HepG2 (cell line): ENCODE data around the gene C12orf43. TPM values are rescaled to one million over a fixed set of nuclear protein-coding genes. Genes with fewer than 3 reads are reported as not detected.

ENCODE experiments used
- ATAC-seq: fragments of 200-7000 bp; cut with Tn5 transposase; 3 replicates; pipeline ENCODE4 v1.9.1; 2020; ENCODE audit warnings: mild to moderate bottlenecking, moderate library complexity
- BruUV-seq: library from RNA; stranded (reverse); fragments of 400-500 nt; replicated peaks from 2 replicates; lab custom pipeline; 2021; lab: Mats Ljungman, UMichigan
- CTCF ChIA-PET: fragments of 300-600 bp; formaldehyde crosslinking; extraction: SDS; loops from one replicate; lab custom pipeline; 2021; ENCODE audit warnings: low total read pairs, inconsistent platforms, low intra/inter-chr PET ratio; lab: Yijun Ruan, JAX
- POLR2A ChIA-PET: fragments of 350-600 bp; sonication (Branson Sonifier 250); formaldehyde crosslinking; loops from one replicate; lab custom pipeline; 2020; ENCODE audit warnings: antibody characterized with exemption, inconsistent platforms; lab: Yijun Ruan, JAX
- DNase-seq: peaks from one replicate; pipeline ENCODE4 v3.0.0-alpha.2; 2015; ENCODE audit warnings: low spot score
- FAIRE-seq: peaks from 3 replicates; lab custom pipeline; 2011; peaks lifted over from hg19 to GRCh38; lab: Jason Lieb, UNC
- H2AFZ ChIP-seq: one replicate; pipeline ENCODE4 v1.6.1; 2011; ENCODE audit warnings: low read length, inconsistent platforms
- H3K27ac ChIP-seq: fragments of 300-600 bp; 3 replicates; pipeline ENCODE4 v1.8.0; 2011; ENCODE audit warnings: mixed run types, mild to moderate bottlenecking, mixed read lengths, low read length, inconsistent platforms; ENCODE audit not compliant: insufficient read depth; ENCODE audit errors: extremely low read length
- H3K27me3 ChIP-seq, 2 experiments: fragments of 200-600 bp in 1 of 2; 2 replicates in 1 of 2; 3 replicates in 1 of 2; pipeline versions ENCODE4 v1.6.0 to v1.8.0; 2011; ENCODE audit warnings: low read length in 2 of 2, mild to moderate bottlenecking in 2 of 2, moderate library complexity in 2 of 2, inconsistent platforms in 1 of 2; ENCODE audit not compliant: insufficient read depth in 2 of 2, control insufficient read depth in 1 of 2
- H3K36me3 ChIP-seq, 2 experiments: fragments of 200-600 bp in 1 of 2; replicated peaks in 1 of 2; 2 replicates in 1 of 2; 3 replicates in 1 of 2; pipeline versions ENCODE4 v1.5.1 to v1.8.0; 2011; ENCODE audit warnings: low read length in 2 of 2, inconsistent platforms in 1 of 2; ENCODE audit not compliant: insufficient read depth in 2 of 2, control insufficient read depth in 1 of 2
- H3K4me1 ChIP-seq: 2 replicates; pipeline ENCODE4 v1.5.1; 2012; ENCODE audit warnings: low read length, inconsistent platforms; ENCODE audit not compliant: insufficient read depth
- H3K4me2 ChIP-seq: 2 replicates; pipeline ENCODE4 v1.6.0; 2011; ENCODE audit warnings: low read depth, low read length, inconsistent platforms
- H3K4me3 ChIP-seq, 3 experiments: fragments of 200-600 bp in 1 of 3; sonication (generic), shearing (Covaris generic) in 1 of 3; replicated peaks in 1 of 3; 2 replicates each; pipeline ENCODE4 v1.5.1; 2011 to 2016; ENCODE audit warnings: low read length in 3 of 3, inconsistent platforms in 2 of 3, low read depth in 2 of 3, mild to moderate bottlenecking in 2 of 3, control low read depth in 1 of 3, mixed read lengths in 1 of 3; ENCODE audit not compliant: insufficient read depth in 1 of 3
- H3K79me2 ChIP-seq: one replicate; pipeline ENCODE4 v1.6.1; 2011; ENCODE audit warnings: low read length, inconsistent platforms; ENCODE audit not compliant: insufficient read depth
- H3K9ac ChIP-seq: 2 replicates; pipeline ENCODE4 v1.6.0; 2011; ENCODE audit warnings: mild to moderate bottlenecking, low read depth, low read length, inconsistent platforms; ENCODE audit not compliant: insufficient read depth
- H3K9me3 ChIP-seq: 2 replicates; pipeline ENCODE4 v1.5.1; 2012; ENCODE audit warnings: mild to moderate bottlenecking, low read length
- H4K20me1 ChIP-seq: 2 replicates; pipeline ENCODE4 v1.6.0; 2011; ENCODE audit warnings: inconsistent platforms, mild to moderate bottlenecking, low read length, moderate library complexity; ENCODE audit not compliant: insufficient read depth
- AGO2 ChIP-seq: fragments of 200-400 bp; formaldehyde crosslinking; optimal IDR thresholded peaks from 2 replicates; pipeline ENCODE3; 2017; ENCODE audit warnings: mild to moderate bottlenecking, low read depth, low read length, moderate library complexity
- FOXP1 ChIP-seq, 2 experiments: fragments of 450-650 bp in 1 of 2; IDR thresholded peaks; 2 replicates each; pipeline ENCODE4 v1.6.1; 2017 to 2018; ENCODE audit warnings: antibody characterized with exemption in 1 of 2
- JARID2 ChIP-seq: sonication (generic); formaldehyde crosslinking; IDR thresholded peaks from 2 replicates; pipeline ENCODE4 v1.8.1; 2023; ENCODE audit warnings: missing genetic modification reagents, inconsistent platforms; ENCODE audit not compliant: insufficient replicate concordance
- RBFOX2 ChIP-seq: fragments of 200-400 bp; formaldehyde crosslinking; IDR thresholded peaks from 2 replicates; pipeline ENCODE4 v1.6.1; 2017; ENCODE audit warnings: low read depth, mild to moderate bottlenecking, low read length
- SAFB2 ChIP-seq: sonication (generic); formaldehyde crosslinking; IDR thresholded peaks from 2 replicates; pipeline ENCODE4 v1.5.1; 2020; ENCODE audit warnings: missing genetic modification reagents, low read depth, mild to moderate bottlenecking, borderline replicate concordance
- SATB2 ChIP-seq: sonication (generic); formaldehyde crosslinking; IDR thresholded peaks from 2 replicates; pipeline ENCODE4 v1.5.0; 2020; ENCODE audit warnings: missing genetic modification reagents
- SCMH1 ChIP-seq: sonication (generic); formaldehyde crosslinking; IDR thresholded peaks from 2 replicates; pipeline ENCODE4 v1.9.0; 2021; ENCODE audit warnings: missing genetic modification reagents, mild to moderate bottlenecking, borderline replicate concordance
- SMYD3 ChIP-seq: sonication (generic); formaldehyde crosslinking; IDR thresholded peaks from 2 replicates; pipeline ENCODE4 v1.8.1; 2023; ENCODE audit warnings: mild to moderate bottlenecking, missing genetic modification reagents
- ZBTB7A ChIP-seq: sonication (generic); formaldehyde crosslinking; IDR thresholded peaks from 2 replicates; pipeline ENCODE4 v1.8.0; 2022; ENCODE audit warnings: mild to moderate bottlenecking, missing genetic modification reagents
- ZNF564 ChIP-seq: sonication (generic); formaldehyde crosslinking; IDR thresholded peaks from 2 replicates; pipeline ENCODE4 v1.8.1; 2023; ENCODE audit warnings: mild to moderate bottlenecking, missing genetic modification reagents
- ZNF746 ChIP-seq: sonication (generic); formaldehyde crosslinking; IDR thresholded peaks from 2 replicates; pipeline ENCODE4 v1.8.0; 2022; ENCODE audit warnings: mild to moderate bottlenecking, missing genetic modification reagents
- ZNF781 ChIP-seq: sonication (generic); formaldehyde crosslinking; IDR thresholded peaks from 2 replicates; pipeline ENCODE4 v1.5.1; 2020; ENCODE audit warnings: borderline replicate concordance, mild to moderate bottlenecking, missing genetic modification reagents; ENCODE audit errors: not compliant biosample characterization
- ZNF878 ChIP-seq: sonication (generic); formaldehyde crosslinking; IDR thresholded peaks from 2 replicates; pipeline ENCODE4 v1.8.1; 2023; ENCODE audit warnings: mild to moderate bottlenecking, missing genetic modification reagents, moderate library complexity
- ZNF879 ChIP-seq: sonication (generic); formaldehyde crosslinking; IDR thresholded peaks from 2 replicates; pipeline ENCODE4 v1.8.1; 2023; ENCODE audit warnings: missing genetic modification reagents
- ZNF891 ChIP-seq: sonication (generic); formaldehyde crosslinking; IDR thresholded peaks from 2 replicates; pipeline ENCODE4 v1.5.0; 2020; ENCODE audit warnings: mild to moderate bottlenecking, missing genetic modification reagents
- WGBS: methylation state at CpG from one replicate; pipeline ENCODE4 v1.1.6; 2017; ENCODE audit warnings: low lambda C conversion rate; 5-methylcytosine and 5-hydroxymethylcytosine counted together
- in situ Hi-C: cut with HindIII; loops from 2 replicates; pipeline ENCODE4 v1.10.0; 2017; ENCODE audit warnings: low pct_unique_long_range_greater_than_20kb; ENCODE audit not compliant: extremely low pct_ligation_motif_present
- intact Hi-C: fragments of 100-400 bp; cut with micrococcal nuclease; formaldehyde crosslinking; loops from one replicate; pipeline ENCODE4 v1.10.0; 2022; ENCODE audit not compliant: unreplicated experiment
- polyA plus RNA-seq, 8 experiments: library from polyadenylated mRNA; depleted of rRNA in 3 of 8; stranded (reverse) in 7 of 8; unstranded in 1 of 8; fragments of >200 nt; fragmentation: Illumina TruSeq in 4 of 8; extraction: Trizol in 4 of 8; gene quantifications; 2 replicates each; pipeline versions ENCODE4 v1.2.1 to v1.2.3, GENCODE V29; 2011 to 2016; ENCODE audit warnings: low read depth in 4 of 8, missing spikeins in 1 of 8, mixed read lengths in 1 of 8; ENCODE audit not compliant: insufficient read depth in 1 of 8
- total RNA-seq, 5 experiments: library from RNA; depleted of rRNA; stranded (reverse); fragments of >200 nt; fragmentation: Illumina TruSeq; extraction: Trizol; gene quantifications; 2 replicates each; pipeline ENCODE4 v1.2.3, GENCODE V29; 2016; ENCODE audit warnings: low read depth in 1 of 5
- TF ChIP-seq, protein P1 (sequence below): IDR thresholded peaks from 2 replicates; pipeline ENCODE4 v1.6.1; 2016; ENCODE audit warnings: mild to moderate bottlenecking
- TF ChIP-seq, protein P2 (sequence below): IDR thresholded peaks from 2 replicates; pipeline ENCODE4 v1.6.1; 2016; ENCODE audit warnings: mild to moderate bottlenecking, missing biosample characterization, missing genetic modification reagents

Gene C12orf43
- total and polyA plus RNA-seq, 2 of the 13 experiments (the other 11 are each of a cell fraction or from before 2014, with no cell fraction given), result 7.9 to 11.1 TPM

DNA sequence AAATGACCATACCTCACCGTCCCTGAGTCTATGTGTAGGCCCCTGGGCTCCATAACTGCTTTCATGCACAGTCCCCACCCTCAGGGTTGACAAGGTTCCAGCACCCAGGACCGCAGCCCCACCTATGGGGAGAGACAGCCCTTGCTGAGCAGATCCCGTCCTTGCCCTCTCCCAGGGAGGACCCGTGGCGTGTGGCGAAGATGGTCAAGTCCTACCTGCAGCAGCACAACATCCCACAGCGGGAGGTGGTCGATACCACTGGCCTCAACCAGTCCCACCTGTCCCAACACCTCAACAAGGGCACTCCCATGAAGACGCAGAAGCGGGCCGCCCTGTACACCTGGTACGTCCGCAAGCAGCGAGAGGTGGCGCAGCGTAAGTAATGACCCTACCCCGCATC, 27.6 kb downstream of the C12orf43 start:
- Histone ChIP-seq H3K79me2 (peaks cover 11% of the 10 kb centered on the region), H3K4me2 (no peak overlapping the region), H3K9ac (no peak overlapping the region), H3K27ac (no peak overlapping the region), H3K27me3 (no peaks in the 10 kb centered on the region), H3K9me3 (no peaks in the 10 kb centered on the region), H2AFZ (no peak overlapping the region), H3K4me3 (no peak overlapping the region), H3K36me3 (peaks cover 26 to 46% of the 10 kb centered on the region in 2 experiments), H4K20me1 (no peaks in the 10 kb centered on the region), H3K4me1 (peaks cover 25% of the 10 kb centered on the region)
- no TSS peak for BruUV-seq
- 100% methylated on average over 17 of the region's 17 CpGs for WGBS
- FAIRE-seq (no peak), ATAC-seq (peak; percentile 33; the same call in 2 of the 3 replicates), DNase-seq (no peak)
- ChIA-PET POLR2A (interaction anchor here (5.5 kb wide), 1 partner anchor 9 kb away, joined by 56 read pairs; the partner anchor contains the start of gene HNF1A), CTCF (no interaction called here)
- in situ Hi-C loops (no loop called here), intact Hi-C loops (no loop called here)
- no peak for TF ChIP-seq SCMH1
- no peak for TF ChIP-seq SATB2 (CRISPR knock-in tag)
- TF ChIP-seq ZNF878 (CRISPR knock-in tag), result no peak
- peak; percentile 88 for TF ChIP-seq AGO2
- peak; percentile 54 for TF ChIP-seq RBFOX2

- ChIA-PET CTCF (no interaction called here), POLR2A (no interaction called here)
- Histone ChIP-seq H4K20me1 (no peaks in the 10 kb centered on the region), H3K4me1 (peaks cover 29% of the 10 kb centered on the region), H3K4me3 (no peak overlapping the region), H3K27me3 (no peaks in the 10 kb centered on the region), H2AFZ (no peak overlapping the region), H3K9me3 (no peaks in the 10 kb centered on the region), H3K36me3 (peaks cover 22 to 41% of the 10 kb centered on the region in 2 experiments), H3K27ac (no peak overlapping the region), H3K4me2 (no peak overlapping the region), H3K79me2 (peaks cover 12% of the 10 kb centered on the region), H3K9ac (no peak overlapping the region)
- intact Hi-C loops (no loop called here), in situ Hi-C loops (no loop called here)
- BruUV-seq, result no TSS peak
- DNase-seq (no peak), FAIRE-seq (no peak), ATAC-seq (no peak)
- TF ChIP-seq ZNF746 (no peak), ZNF781 (CRISPR knock-in tag) (no peak), ZNF564 (no peak), ZNF879 (CRISPR knock-in tag) (no peak), ZNF891 (no peak), SMYD3 (CRISPR knock-in tag) (no peak), SAFB2 (CRISPR knock-in tag) (no peak), ZBTB7A (CRISPR knock-in tag) (no peak), JARID2 (CRISPR knock-in tag) (no peak), FOXP1 (IDR thresholded peaks at IDR 0.05) (no peak), FOXP1 (CRISPR knock-in tag; IDR thresholded peaks at IDR 0.05) (no peak)
- TF ChIP-seq, protein P1, sequence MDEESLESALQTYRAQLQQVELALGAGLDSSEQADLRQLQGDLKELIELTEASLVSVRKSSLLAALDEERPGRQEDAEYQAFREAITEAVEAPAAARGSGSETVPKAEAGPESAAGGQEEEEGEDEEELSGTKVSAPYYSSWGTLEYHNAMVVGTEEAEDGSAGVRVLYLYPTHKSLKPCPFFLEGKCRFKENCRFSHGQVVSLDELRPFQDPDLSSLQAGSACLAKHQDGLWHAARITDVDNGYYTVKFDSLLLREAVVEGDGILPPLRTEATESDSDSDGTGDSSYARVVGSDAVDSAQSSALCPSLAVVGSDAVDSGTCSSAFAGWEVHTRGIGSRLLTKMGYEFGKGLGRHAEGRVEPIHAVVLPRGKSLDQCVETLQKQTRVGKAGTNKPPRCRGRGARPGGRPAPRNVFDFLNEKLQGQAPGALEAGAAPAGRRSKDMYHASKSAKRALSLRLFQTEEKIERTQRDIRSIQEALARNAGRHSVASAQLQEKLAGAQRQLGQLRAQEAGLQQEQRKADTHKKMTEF (CRISPR knock-in tag), result no peak
- TF ChIP-seq, protein P2, sequence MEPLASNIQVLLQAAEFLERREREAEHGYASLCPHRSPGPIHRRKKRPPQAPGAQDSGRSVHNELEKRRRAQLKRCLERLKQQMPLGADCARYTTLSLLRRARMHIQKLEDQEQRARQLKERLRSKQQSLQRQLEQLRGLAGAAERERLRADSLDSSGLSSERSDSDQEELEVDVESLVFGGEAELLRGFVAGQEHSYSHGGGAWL, result no peak
- 97% methylated on average over 4 of the region's 4 CpGs for WGBS
Observed at GRCh38 chr12:120988234-120988633, 28.1 kb downstream of the C12orf43 start.
